Omental fat pad (tissue), 4 donors: Measurements from ENCODE around the gene GRHPR. TPM values are rescaled to one million over a fixed set of nuclear protein-coding genes. Genes with fewer than 3 reads are reported as not detected.

Experiments used
- ATAC-seq: fragments of 150-250 bp; one replicate; pipeline ENCODE4 v1.9.1; 2016; ENCODE audit warnings: mild to moderate bottlenecking, moderate library complexity; ENCODE audit not compliant: low FRiP score
- DNase-seq: peaks from one replicate; pipeline ENCODE4 v3.0.0-alpha.2; 2019; ENCODE audit warnings: low spot score
- CTCF ChIP-seq, 3 donors: fragments of 450-650 bp; IDR thresholded peaks; one replicate each; pipeline ENCODE4 v1.5.1; 2016 to 2017; ENCODE audit warnings: antibody characterized with exemption in 3 of 3, mild to moderate bottlenecking in 3 of 3, moderate library complexity in 2 of 3
- total RNA-seq, 4 donors: library from RNA; depleted of rRNA; stranded (reverse); fragments of >200 nt; gene quantifications; one replicate each; pipeline ENCODE4 v1.1.0, GENCODE V29; 2016

Gene GRHPR
- total RNA-seq, 4 donors from 2014 or later = 92.8 to 162 (median 142) TPM

GRCh38 chr9:37407468-37407867 is 15.0 kb upstream of the GRHPR start:
- no peak for ATAC-seq
- TF ChIP-seq CTCF (IDR thresholded peaks at IDR 0.05) = no peak
- no peak for DNase-seq

GRCh38 chr9:37408933-37409710 is 13.4 kb upstream of the GRHPR start:
- DNase-seq (no peak), ATAC-seq (no peak)

GRCh38 chr9:37410354-37410861 is 12.1 kb upstream of the GRHPR start:
- no peak for ATAC-seq
- TF ChIP-seq CTCF (IDR thresholded peaks at IDR 0.05) = no peak
- no peak for DNase-seq

More at GRCh38 chr9:37408933-37409710, 13.4 kb upstream of the GRHPR start:
- no peak for TF ChIP-seq CTCF (IDR thresholded peaks at IDR 0.05)

- DNase-seq = no peak
- no peak for TF ChIP-seq CTCF (IDR thresholded peaks at IDR 0.05)
- no peak for ATAC-seq
Measured at GRCh38 chr9:37410969-37411785, 11.3 kb upstream of the GRHPR start.

- ATAC-seq (no peak), DNase-seq (no peak)
- no peak for TF ChIP-seq CTCF (IDR thresholded peaks at IDR 0.05)
Measured at GRCh38 chr9:37412431-37413151, 9.9 kb upstream of the GRHPR start.

GRCh38 chr9:37413311-37413710 is 9.2 kb upstream of the GRHPR start:
- no peak for ATAC-seq
- TF ChIP-seq CTCF (IDR thresholded peaks at IDR 0.05) = no peak
- no peak for DNase-seq
